HEK293 (cell line): Measurements from ENCODE around the gene TMOD1.

Experiments used
- CTCF ChIA-PET: fragments of 350-600 bp; formaldehyde crosslinking; extraction: SDS; loops from one replicate; lab custom pipeline; 2021; ENCODE audit warnings: antibody characterized with exemption; lab: Yijun Ruan, JAX
- POLR2A ChIA-PET: fragments of 300-600 bp; formaldehyde crosslinking; extraction: SDS; loops from one replicate; lab custom pipeline; 2020; ENCODE audit warnings: antibody characterized with exemption, inconsistent platforms; lab: Yijun Ruan, JAX
- H3K27ac ChIP-seq: fragments of 200-500 bp; sonication (Bioruptor generic); 2 replicates; pipeline ENCODE4 v1.5.1; 2014; ENCODE audit warnings: low read depth, low read length, control low read depth, inconsistent platforms; ENCODE audit errors: extremely low read depth
- H3K36me3 ChIP-seq, 2 experiments: fragments of 200-500 bp in 1 of 2; sonication (Bioruptor generic) in 1 of 2; 1 replicate in 1 of 2; 2 replicates in 1 of 2; pipeline ENCODE4 v1.5.1; 2014 to 2017; ENCODE audit warnings: inconsistent platforms in 2 of 2, low read length in 2 of 2; ENCODE audit not compliant: control insufficient read depth in 2 of 2, insufficient read depth in 1 of 2
- H3K4me1 ChIP-seq: fragments of 200-500 bp; sonication (Bioruptor generic); 2 replicates; pipeline ENCODE4 v1.5.1; 2014; ENCODE audit warnings: mild to moderate bottlenecking, low read length, inconsistent platforms; ENCODE audit not compliant: control insufficient read depth, insufficient read depth
- H3K4me3 ChIP-seq: 2 replicates; pipeline ENCODE4 v1.5.1; 2011; ENCODE audit warnings: low read depth, mild to moderate bottlenecking, control low read depth, low read length, moderate library complexity
- H3K9me3 ChIP-seq: fragments of 200-500 bp; sonication (Bioruptor generic); 2 replicates; pipeline ENCODE4 v1.5.1; 2014; ENCODE audit warnings: low read depth, low read length, inconsistent platforms; ENCODE audit not compliant: control insufficient read depth, insufficient read depth
- AEBP2 ChIP-seq: fragments of 450-650 bp; formaldehyde crosslinking; IDR thresholded peaks from 2 replicates; pipeline ENCODE4 v1.5.1; 2016; ENCODE audit warnings: missing biosample characterization, missing genetic modification characterization, borderline replicate concordance
- ATF2 ChIP-seq: fragments of 450-650 bp; formaldehyde crosslinking; IDR thresholded peaks from 2 replicates; pipeline ENCODE4 v1.5.1; 2016; ENCODE audit warnings: missing biosample characterization, missing genetic modification characterization, low read depth
- KLF16 ChIP-seq: fragments of 450-650 bp; formaldehyde crosslinking; IDR thresholded peaks from 2 replicates; pipeline ENCODE4 v1.5.1; 2017; ENCODE audit warnings: missing biosample characterization, missing genetic modification characterization
- KLF7 ChIP-seq: fragments of 450-650 bp; formaldehyde crosslinking; IDR thresholded peaks from 2 replicates; pipeline ENCODE4 v1.5.1; 2016; ENCODE audit warnings: missing biosample characterization, missing genetic modification characterization, borderline replicate concordance
- SETDB1 ChIP-seq: IDR thresholded peaks from one replicate; pipeline ENCODE4 v1.6.1; 2017; ENCODE audit warnings: mild to moderate bottlenecking, low read length, moderate library complexity, mixed read lengths; ENCODE audit not compliant: insufficient read length
- SP7 ChIP-seq: fragments of 450-650 bp; formaldehyde crosslinking; IDR thresholded peaks from 2 replicates; pipeline ENCODE4 v1.5.1; 2016; ENCODE audit warnings: missing biosample characterization, missing genetic modification characterization
- ZFP3 ChIP-seq: fragments of 450-650 bp; formaldehyde crosslinking; IDR thresholded peaks from 2 replicates; pipeline ENCODE4 v1.5.1; 2016; ENCODE audit warnings: low read depth, missing biosample characterization, missing genetic modification characterization
- ZNF112 ChIP-seq: fragments of 450-650 bp; formaldehyde crosslinking; IDR thresholded peaks from 2 replicates; pipeline ENCODE4 v1.5.0; 2017; ENCODE audit warnings: missing biosample characterization, missing genetic modification characterization
- ZNF155 ChIP-seq: fragments of 450-650 bp; formaldehyde crosslinking; IDR thresholded peaks from 2 replicates; pipeline ENCODE4 v1.5.1; 2016; ENCODE audit warnings: missing biosample characterization, missing genetic modification characterization
- ZNF23 ChIP-seq: fragments of 450-650 bp; formaldehyde crosslinking; IDR thresholded peaks from 2 replicates; pipeline ENCODE4 v1.5.1; 2016; ENCODE audit warnings: missing biosample characterization, missing genetic modification characterization, borderline replicate concordance
- ZNF239 ChIP-seq: fragments of 450-650 bp; formaldehyde crosslinking; IDR thresholded peaks from 2 replicates; pipeline ENCODE4 v1.5.1; 2016; ENCODE audit warnings: missing biosample characterization, missing genetic modification characterization
- ZNF324 ChIP-seq: fragments of 450-650 bp; formaldehyde crosslinking; IDR thresholded peaks from 2 replicates; pipeline ENCODE4 v1.5.1; 2016; ENCODE audit warnings: missing biosample characterization, missing genetic modification characterization
- ZNF341 ChIP-seq: fragments of 450-650 bp; formaldehyde crosslinking; IDR thresholded peaks from 2 replicates; pipeline ENCODE4; 2016; ENCODE audit warnings: low read depth, missing biosample characterization, missing genetic modification characterization
- ZNF350 ChIP-seq: fragments of 450-650 bp; formaldehyde crosslinking; IDR thresholded peaks from 2 replicates; pipeline ENCODE4 v1.5.0; 2017; ENCODE audit warnings: missing biosample characterization, mild to moderate bottlenecking, missing genetic modification characterization
- ZNF423 ChIP-seq: fragments of 450-650 bp; formaldehyde crosslinking; IDR thresholded peaks from 2 replicates; pipeline ENCODE4 v1.5.1; 2016; ENCODE audit warnings: missing biosample characterization, missing genetic modification characterization
- ZNF548 ChIP-seq: fragments of 450-650 bp; formaldehyde crosslinking; IDR thresholded peaks from 2 replicates; pipeline ENCODE4 v1.5.1; 2016; ENCODE audit warnings: missing biosample characterization, missing genetic modification characterization
- ZNF830 ChIP-seq: fragments of 450-650 bp; IDR thresholded peaks from 2 replicates; pipeline ENCODE4 v1.5.0; 2018; ENCODE audit warnings: missing biosample characterization, missing genetic modification characterization, low read depth, mild to moderate bottlenecking, moderate library complexity
- ZSCAN18 ChIP-seq: fragments of 450-650 bp; formaldehyde crosslinking; IDR thresholded peaks from 2 replicates; pipeline ENCODE4 v1.5.1; 2016; ENCODE audit warnings: missing biosample characterization, missing genetic modification characterization
- TF ChIP-seq, protein P1 (sequence below): fragments of 450-650 bp; formaldehyde crosslinking; conservative IDR thresholded peaks from 2 replicates; pipeline ENCODE4 v1.5.1; 2016; ENCODE audit warnings: low read depth, missing biosample characterization, missing genetic modification characterization
- TF ChIP-seq, protein P2 (sequence below): fragments of 450-650 bp; formaldehyde crosslinking; IDR thresholded peaks from 2 replicates; pipeline ENCODE4 v1.5.1; 2016; ENCODE audit warnings: missing biosample characterization, missing genetic modification characterization

The TMOD1 gene

DNA sequence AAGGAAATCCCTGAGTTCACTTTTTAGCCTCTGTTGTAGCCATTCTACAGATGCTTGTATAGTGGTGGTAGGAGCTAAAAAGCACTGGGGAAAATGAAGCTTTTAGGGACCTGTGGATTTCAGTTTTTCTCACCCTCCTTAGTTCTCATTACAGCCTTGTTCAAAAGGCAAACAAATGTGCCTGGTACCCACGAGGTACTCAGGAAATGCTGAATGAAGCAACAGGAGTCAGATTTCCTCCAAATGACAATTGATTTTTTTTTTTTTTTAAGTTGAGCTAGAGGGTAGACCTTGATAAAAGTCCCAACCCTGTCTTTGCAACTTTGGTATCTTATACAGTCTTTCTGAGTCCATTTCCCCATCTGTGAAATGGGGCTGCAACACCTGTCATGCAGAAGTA is 21.3 kb upstream of the TMOD1 start:
- Histone ChIP-seq H3K4me3 (no peak overlapping the region), H3K27ac (no peak overlapping the region), H3K36me3 (peaks cover 0 to 15% of the 10 kb centered on the region in 2 experiments; a peak in 1 of 3 replicates), H3K9me3 (no peaks in the 10 kb centered on the region), H3K4me1 (no peaks in the 10 kb centered on the region)
- no peak for TF ChIP-seq ZNF324 (tag by site-specific recombination)
- TF ChIP-seq ZFP3 (tag by site-specific recombination) = no peak
- TF ChIP-seq ZNF23 = no peak
- TF ChIP-seq KLF7 (tag by site-specific recombination) = no peak
- TF ChIP-seq, protein P1, sequence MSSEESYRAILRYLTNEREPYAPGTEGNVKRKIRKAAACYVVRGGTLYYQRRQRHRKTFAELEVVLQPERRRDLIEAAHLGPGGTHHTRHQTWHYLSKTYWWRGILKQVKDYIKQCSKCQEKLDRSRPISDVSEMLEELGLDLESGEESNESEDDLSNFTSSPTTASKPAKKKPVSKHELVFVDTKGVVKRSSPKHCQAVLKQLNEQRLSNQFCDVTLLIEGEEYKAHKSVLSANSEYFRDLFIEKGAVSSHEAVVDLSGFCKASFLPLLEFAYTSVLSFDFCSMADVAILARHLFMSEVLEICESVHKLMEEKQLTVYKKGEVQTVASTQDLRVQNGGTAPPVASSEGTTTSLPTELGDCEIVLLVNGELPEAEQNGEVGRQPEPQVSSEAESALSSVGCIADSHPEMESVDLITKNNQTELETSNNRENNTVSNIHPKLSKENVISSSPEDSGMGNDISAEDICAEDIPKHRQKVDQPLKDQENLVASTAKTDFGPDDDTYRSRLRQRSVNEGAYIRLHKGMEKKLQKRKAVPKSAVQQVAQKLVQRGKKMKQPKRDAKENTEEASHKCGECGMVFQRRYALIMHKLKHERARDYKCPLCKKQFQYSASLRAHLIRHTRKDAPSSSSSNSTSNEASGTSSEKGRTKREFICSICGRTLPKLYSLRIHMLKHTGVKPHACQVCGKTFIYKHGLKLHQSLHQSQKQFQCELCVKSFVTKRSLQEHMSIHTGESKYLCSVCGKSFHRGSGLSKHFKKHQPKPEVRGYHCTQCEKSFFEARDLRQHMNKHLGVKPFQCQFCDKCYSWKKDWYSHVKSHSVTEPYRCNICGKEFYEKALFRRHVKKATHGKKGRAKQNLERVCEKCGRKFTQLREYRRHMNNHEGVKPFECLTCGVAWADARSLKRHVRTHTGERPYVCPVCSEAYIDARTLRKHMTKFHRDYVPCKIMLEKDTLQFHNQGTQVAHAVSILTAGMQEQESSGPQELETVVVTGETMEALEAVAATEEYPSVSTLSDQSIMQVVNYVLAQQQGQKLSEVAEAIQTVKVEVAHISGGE = no peak
- no peak for TF ChIP-seq ATF2 (tag by site-specific recombination)
- TF ChIP-seq ZNF548 (tag by site-specific recombination) = no peak
- TF ChIP-seq ZSCAN18 = no peak
- TF ChIP-seq ZNF830 (tag by site-specific recombination) = no peak
- no peak for TF ChIP-seq ZNF239 (tag by site-specific recombination)
- TF ChIP-seq SP7 (tag by site-specific recombination) = no peak
- no peak for TF ChIP-seq SETDB1
- TF ChIP-seq KLF16 (tag by site-specific recombination) = no peak
- no peak for TF ChIP-seq ZNF155 (tag by site-specific recombination)
- POLR2A ChIA-PET = no interaction called here
- CTCF ChIA-PET = interaction anchor here (0.7 to 4.1 kb wide), 6 partner anchors 11 to 329 kb away, joined by 3 to 40 read pairs (median 8); no protein-coding TSS in a partner anchor

DNA sequence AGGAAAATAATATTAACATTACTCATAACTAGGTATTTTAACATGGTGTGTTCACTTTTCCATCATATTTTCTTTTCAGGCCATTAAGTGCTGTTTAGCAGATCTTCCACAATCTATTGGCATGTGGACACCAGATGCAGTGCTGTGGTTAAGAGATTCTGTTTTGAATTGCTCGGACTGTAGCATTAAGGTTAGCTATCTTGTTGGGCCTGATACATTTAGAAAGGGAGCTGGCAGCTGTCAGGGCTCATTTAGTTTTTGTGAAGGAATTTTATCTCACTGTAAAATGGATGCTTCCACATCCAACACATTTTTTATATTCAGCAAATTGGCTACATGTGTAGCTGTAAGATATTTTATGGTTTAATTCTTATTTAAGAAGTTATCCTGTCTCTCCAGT is 20.7 kb upstream of the TMOD1 start:
- ChIA-PET POLR2A (no interaction called here), CTCF (interaction anchor here (1.0 to 4.1 kb wide), 6 partner anchors 9 to 135 kb away, joined by 3 to 40 read pairs (median 10); no protein-coding TSS in a partner anchor)
- TF ChIP-seq, protein P2, sequence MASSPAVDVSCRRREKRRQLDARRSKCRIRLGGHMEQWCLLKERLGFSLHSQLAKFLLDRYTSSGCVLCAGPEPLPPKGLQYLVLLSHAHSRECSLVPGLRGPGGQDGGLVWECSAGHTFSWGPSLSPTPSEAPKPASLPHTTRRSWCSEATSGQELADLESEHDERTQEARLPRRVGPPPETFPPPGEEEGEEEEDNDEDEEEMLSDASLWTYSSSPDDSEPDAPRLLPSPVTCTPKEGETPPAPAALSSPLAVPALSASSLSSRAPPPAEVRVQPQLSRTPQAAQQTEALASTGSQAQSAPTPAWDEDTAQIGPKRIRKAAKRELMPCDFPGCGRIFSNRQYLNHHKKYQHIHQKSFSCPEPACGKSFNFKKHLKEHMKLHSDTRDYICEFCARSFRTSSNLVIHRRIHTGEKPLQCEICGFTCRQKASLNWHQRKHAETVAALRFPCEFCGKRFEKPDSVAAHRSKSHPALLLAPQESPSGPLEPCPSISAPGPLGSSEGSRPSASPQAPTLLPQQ = no peak
- no peak for TF ChIP-seq AEBP2 (tag by site-specific recombination)
- TF ChIP-seq ZNF423 (tag by site-specific recombination) = no peak
- no peak for TF ChIP-seq ZNF112
- TF ChIP-seq ZNF350 (tag by site-specific recombination) = no peak
- TF ChIP-seq ZNF341 = no peak
- Histone ChIP-seq H3K4me1 (no peaks in the 10 kb centered on the region), H3K9me3 (no peaks in the 10 kb centered on the region), H3K36me3 (peaks cover 0 to 15% of the 10 kb centered on the region in 2 experiments; a peak in 1 of 3 replicates), H3K4me3 (no peak overlapping the region), H3K27ac (no peak overlapping the region)
